GF-D8 (cell line): ENCODE data around the gene GAR1.
"Not testable (repeated sequence)": the region's sequence is repeated elsewhere in the genome, so short reads cannot be mapped to it uniquely, and the experiment has no call there.

Experiments used
- DNase-seq: peaks from one replicate; lab custom pipeline; 2025; lab: John Stamatoyannopoulos, UW

The GAR1 gene

GRCh38 chr4:109846395-109847098 lies 31.0 kb downstream of the GAR1 start:
- no peak for DNase-seq

GRCh38 chr4:109847896-109848442 lies 32.4 kb downstream of the GAR1 start, which contains the start of gene LRIT3:
Gene LRIT3 (plus strand): TSS chr4:109848107. CDS start chr4:109848202, 95 bp downstream.
- DNase-seq = no peak

GRCh38 chr4:109848501-109848900 lies 32.9 kb downstream of the GAR1 start:
- no peak for DNase-seq

DNA sequence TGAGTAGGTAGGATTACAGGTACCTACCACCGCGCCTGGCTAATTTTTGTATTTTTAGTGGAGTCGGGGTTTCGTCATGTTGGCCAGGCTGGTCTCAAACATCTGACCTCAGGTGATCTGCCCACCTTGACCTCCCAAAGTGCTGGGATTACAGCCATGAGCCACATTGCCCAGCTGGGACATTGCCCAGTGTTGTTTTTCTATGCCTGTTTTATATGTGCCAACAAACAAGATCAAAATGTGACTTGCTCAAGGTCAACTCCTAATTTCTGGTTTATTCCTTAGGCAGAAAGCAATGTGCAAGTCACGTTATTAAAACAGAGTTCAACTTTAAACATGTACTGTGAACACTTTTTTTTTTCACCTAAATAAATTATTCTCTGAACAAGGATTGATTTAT lies 35.0 kb downstream of the GAR1 start:
- DNase-seq = no peak

DNA sequence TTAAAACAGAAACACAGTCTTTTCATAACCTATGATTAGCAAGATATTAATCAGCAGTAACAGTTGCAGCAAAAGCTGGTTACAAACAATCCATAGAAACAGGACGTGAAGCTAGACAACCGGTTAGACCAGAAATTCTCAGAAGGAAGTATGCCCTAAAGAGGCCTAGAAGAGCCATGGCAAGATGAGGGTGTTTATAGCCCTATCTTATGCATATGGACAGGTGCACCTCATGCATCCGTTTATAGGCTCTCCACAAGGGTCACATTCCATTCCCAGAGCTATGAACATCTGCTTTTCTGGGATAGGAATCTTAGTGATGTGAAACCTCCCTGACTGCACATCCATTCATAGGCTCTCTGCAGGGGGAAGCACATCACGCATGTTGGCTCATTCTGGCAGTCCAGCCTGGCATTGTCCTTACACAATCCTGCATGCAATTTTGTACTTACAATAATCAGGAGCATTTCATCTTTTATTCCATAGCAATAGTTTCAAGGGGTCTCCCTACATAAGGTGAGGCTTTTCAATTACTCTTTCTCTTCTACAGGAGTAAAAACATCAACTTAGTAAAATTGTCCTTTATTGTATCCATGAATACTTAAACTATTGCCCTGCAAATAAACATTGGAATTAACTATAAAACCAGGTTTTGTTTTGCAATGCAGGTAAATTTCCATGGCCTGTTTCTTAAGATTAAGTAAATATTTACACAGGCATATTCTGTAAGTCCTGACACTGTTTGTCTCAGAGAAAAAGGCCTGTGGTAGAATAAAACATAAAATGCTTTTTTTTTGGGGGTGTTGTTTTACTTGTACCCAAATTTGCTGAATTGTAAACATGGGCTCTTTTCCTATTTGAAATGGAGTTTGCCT lies 44.1 kb downstream of the GAR1 start:
- DNase-seq = not testable (repeated sequence)

DNA sequence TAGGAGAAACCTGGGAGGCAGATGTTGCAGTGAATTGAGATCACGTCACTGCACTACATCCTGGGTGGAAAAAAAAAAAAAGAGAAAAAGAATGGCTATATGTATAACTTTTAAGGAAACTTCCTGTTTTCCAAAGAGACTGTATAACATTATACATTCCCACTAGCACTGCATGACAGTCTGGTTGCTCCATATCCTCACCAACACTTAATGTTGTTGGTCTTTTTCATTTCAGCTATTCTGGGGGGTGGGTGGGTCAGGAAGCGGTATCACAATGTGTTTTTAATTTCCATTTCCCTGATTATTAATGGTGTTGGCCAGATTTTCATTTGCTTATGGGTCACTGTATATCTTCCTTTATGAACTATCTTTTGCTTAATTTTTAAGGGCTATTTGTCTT lies 45.7 kb downstream of the GAR1 start:
- DNase-seq = no peak

DNA sequence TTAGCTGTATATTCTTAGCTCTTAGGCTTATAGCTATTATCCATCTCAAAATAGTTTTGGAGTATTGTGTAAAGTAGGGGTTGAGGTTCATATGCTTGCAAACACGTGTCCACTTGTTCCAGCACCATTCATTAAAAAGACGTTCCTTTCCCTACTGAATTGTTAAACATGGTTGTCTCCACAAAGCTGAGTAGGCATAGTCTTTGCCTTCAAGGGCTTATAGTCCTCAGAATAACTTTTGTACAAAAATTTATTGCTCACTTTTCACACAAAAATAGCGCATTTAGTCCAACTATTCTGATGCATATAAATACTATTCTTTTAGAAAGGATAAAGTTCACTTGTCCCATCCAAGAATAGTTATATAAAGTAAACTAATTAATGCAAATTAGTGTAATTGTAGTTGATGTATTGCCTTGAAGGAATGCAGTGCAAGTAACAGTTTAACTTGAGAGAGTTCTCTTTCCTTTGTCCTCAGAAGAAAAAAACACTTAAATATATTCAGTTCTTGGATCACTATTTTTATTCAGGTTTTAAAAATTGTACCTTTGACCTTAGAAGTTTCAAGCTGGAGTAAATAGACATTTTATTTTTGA lies 46.5 kb downstream of the GAR1 start:
- no peak for DNase-seq

DNA sequence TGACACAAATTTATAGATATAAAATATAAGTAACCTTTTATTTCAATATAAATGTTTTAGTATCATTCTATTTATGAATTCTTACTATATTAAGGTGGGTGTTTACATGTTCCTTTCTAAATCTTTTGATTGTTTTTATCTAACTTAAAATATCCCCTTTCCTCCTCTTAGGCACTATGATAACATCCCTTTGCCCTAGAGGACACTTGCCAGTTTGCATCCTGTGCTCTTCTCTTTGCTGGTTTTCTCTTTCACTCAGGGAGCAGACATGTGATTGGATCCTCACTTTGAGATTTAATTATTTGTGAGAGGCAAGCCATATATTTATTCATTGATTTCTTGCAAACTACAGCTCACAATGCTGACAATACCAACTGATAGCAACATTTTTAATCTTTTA lies 48.6 kb downstream of the GAR1 start:
- no peak for DNase-seq

DNA sequence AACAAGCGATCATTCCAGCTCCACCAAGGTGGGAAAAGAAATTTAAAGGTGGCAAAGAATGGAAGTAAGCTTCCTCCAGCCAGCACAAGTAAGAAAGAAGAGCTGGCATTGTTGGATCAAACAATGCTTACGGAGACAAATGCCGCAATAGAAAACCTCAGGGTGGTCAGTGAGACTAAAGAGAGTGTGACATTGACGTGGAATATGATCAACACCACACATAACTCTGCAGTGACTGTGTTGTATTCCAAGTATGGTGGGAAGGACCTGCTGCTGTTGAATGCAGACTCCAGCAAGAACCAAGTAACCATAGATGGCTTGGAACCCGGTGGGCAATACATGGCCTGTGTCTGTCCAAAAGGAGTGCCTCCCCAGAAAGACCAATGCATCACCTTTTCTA lies 54.5 kb downstream of the GAR1 start:
- DNase-seq = no peak

GRCh38 chr4:109872065-109872464 lies 56.5 kb downstream of the GAR1 start:
- DNase-seq = no peak

- no peak for DNase-seq
Observed at GRCh38 chr4:109872950-109873656, 57.5 kb downstream of the GAR1 start.

DNA sequence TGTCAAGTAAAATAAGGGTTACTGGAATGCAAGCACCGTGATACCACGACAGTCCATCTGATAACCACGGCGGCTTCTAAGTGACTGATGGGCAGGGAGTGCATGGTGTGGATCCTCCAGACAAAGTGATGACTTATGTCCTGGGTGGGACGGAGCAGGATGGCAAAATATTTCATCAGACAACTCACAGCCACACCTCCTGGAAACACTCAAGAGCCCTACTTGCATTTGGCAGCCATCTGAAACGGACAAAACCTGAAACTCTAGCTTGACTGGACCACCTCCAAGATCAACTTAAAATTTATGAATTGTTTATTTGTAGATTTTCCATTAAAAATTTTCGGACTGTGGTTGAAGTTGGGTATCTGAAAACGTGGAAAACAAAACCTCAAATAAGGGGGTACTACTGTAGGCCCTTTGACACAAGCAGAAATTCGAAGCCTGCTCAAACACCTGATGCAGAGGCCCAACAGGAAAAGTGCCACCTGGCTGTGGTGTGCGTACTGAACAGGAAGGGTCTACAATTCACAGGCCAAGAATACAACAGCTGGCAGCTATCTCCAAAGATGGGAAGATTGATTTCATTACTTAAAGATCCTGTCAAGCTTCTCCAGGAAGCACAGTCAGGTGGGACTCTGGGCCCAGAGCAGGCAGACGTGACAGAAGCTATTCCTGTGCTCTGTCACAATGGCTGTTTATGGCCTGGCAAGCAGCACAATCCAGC lies 58.4 kb downstream of the GAR1 start:
- DNase-seq = no peak
